Lung (tissue), 13 donors: ENCODE data around the gene LIN54. TPM values are rescaled to one million over a fixed set of nuclear protein-coding genes. Genes with fewer than 3 reads are reported as not detected.

ENCODE experiments used
- ATAC-seq: fragments of 200-7000 bp; cut with Tn5 transposase; one replicate; pipeline ENCODE4 v1.9.1; 2020; ENCODE audit warnings: moderate number of reproducible peaks; ENCODE audit not compliant: insufficient read depth, low FRiP score
- DNase-seq, 3 donors: peaks; one replicate each; pipeline ENCODE4 v3.0.0-alpha.2; 2013 to 2017
- H3K27ac ChIP-seq, 2 donors: one replicate each; pipeline ENCODE4 v1.5.1; 2013; ENCODE audit warnings: mild to moderate bottlenecking in 2 of 2, moderate library complexity in 2 of 2, control low read depth in 1 of 2, inconsistent platforms in 1 of 2, low read depth in 1 of 2, low read length in 1 of 2
- H3K27me3 ChIP-seq, 3 donors: one replicate each; pipeline ENCODE4 v1.5.1; 2013; ENCODE audit warnings: low read length in 2 of 3; ENCODE audit not compliant: control insufficient read depth in 3 of 3, insufficient read depth in 3 of 3
- H3K36me3 ChIP-seq, 4 donors: one replicate each; pipeline ENCODE4 v1.5.1; 2013; ENCODE audit warnings: low read length in 4 of 4, mild to moderate bottlenecking in 1 of 4, moderate library complexity in 1 of 4; ENCODE audit not compliant: control insufficient read depth in 4 of 4, insufficient read depth in 4 of 4
- H3K4me1 ChIP-seq, 5 donors: one replicate each; pipeline ENCODE4 v1.5.1; 2013; ENCODE audit warnings: low read length in 5 of 5, mild to moderate bottlenecking in 2 of 5, moderate library complexity in 1 of 5; ENCODE audit not compliant: control insufficient read depth in 5 of 5, insufficient read depth in 5 of 5
- H3K4me3 ChIP-seq: one replicate; pipeline ENCODE4 v1.5.1; 2013; ENCODE audit warnings: mild to moderate bottlenecking, control low read depth, moderate library complexity
- H3K9ac ChIP-seq, 2 donors: one replicate each; pipeline ENCODE4 v1.5.1; 2013; ENCODE audit warnings: low read length in 2 of 2, control low read depth in 1 of 2; ENCODE audit not compliant: insufficient read depth in 1 of 2
- H3K9me3 ChIP-seq, 4 donors: one replicate each; pipeline ENCODE4 v1.5.1; 2013; ENCODE audit warnings: low read length in 3 of 4, mild to moderate bottlenecking in 1 of 4, moderate library complexity in 1 of 4; ENCODE audit not compliant: control insufficient read depth in 4 of 4, insufficient read depth in 3 of 4
- polyA plus RNA-seq, 2 donors: library from polyadenylated mRNA; stranded (reverse); fragments of 200-250 nt; gene quantifications; one replicate each; pipeline ENCODE4 v1.2.1, GENCODE V29; 2013
- small RNA-seq: library from RNA; depleted of rRNA; stranded (forward); fragments of <200 nt; gene quantifications from one replicate; pipeline ENCODE3, GENCODE V24; 2014; ENCODE audit warnings: low replicate concordance
- total RNA-seq, 2 donors: library from RNA; depleted of rRNA in 1 of 2; stranded (reverse); fragments of >200 nt in 1 of 2; gene quantifications; one replicate each; pipeline ENCODE4 v1.2.1, GENCODE V29; 2014 to 2021
- TF ChIP-seq, protein P1 (sequence below): IDR thresholded peaks from 2 replicates; pipeline ENCODE4 v1.5.1; 2012; ENCODE audit warnings: mild to moderate bottlenecking; ENCODE audit errors: control extremely low read depth, extremely low read depth
- donor health status: control.
- donor health status: control.
- donor health status: Bipolar disorder and iron deficiency.
- donor health status: healthy.
- donor health status: DM: yes; HTN: yes; CAD: no.

Gene LIN54
- total and polyA plus RNA-seq, 4 donors, result 2.7 to 14.1 (median 7.3) TPM

DNA sequence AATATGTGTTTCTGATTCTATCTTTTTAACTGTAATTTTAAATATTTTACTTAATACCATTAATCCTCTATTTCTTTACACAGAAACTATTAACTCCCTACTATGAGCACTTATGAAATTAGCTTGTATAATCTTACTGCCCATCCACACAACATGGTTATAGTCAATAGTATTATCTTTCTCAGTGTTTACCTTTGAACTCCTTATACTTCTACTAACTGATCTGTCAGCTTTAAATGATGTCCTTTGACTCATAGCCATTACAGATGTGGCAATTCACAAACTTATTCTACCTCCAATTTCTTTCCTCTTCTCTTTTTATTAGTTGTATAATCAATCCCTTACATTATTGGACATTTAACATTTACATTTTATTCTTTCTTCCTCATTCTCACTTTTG lies 125.2 kb downstream of the LIN54 start:
- TF ChIP-seq, protein P1, sequence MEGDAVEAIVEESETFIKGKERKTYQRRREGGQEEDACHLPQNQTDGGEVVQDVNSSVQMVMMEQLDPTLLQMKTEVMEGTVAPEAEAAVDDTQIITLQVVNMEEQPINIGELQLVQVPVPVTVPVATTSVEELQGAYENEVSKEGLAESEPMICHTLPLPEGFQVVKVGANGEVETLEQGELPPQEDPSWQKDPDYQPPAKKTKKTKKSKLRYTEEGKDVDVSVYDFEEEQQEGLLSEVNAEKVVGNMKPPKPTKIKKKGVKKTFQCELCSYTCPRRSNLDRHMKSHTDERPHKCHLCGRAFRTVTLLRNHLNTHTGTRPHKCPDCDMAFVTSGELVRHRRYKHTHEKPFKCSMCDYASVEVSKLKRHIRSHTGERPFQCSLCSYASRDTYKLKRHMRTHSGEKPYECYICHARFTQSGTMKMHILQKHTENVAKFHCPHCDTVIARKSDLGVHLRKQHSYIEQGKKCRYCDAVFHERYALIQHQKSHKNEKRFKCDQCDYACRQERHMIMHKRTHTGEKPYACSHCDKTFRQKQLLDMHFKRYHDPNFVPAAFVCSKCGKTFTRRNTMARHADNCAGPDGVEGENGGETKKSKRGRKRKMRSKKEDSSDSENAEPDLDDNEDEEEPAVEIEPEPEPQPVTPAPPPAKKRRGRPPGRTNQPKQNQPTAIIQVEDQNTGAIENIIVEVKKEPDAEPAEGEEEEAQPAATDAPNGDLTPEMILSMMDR, result no peak
- DNase-seq (no peak), ATAC-seq (no peak)
- H3K36me3 ChIP-seq, result peaks cover 0 to 5% (median 2%) of the 10 kb centered on the region in 4 donors
- H3K9me3 ChIP-seq, result no peaks in the 10 kb centered on the region
- H3K4me3 ChIP-seq, result no peak overlapping the region
- H3K27ac ChIP-seq, result no peak overlapping the region
- peaks cover 2 to 13% (median 7%) of the 10 kb centered on the region in 5 donors for H3K4me1 ChIP-seq
- no peak overlapping the region for H3K9ac ChIP-seq
- H3K27me3 ChIP-seq, result no peaks in the 10 kb centered on the region

Small RNA genes within 50 kb of the gene (small RNA-seq; reads per million reads assigned to genes)
- gene RF00019, result not detected
- not detected for gene RNU6-615P

Other genes starting within 250 kb of the LIN54 start
- 10 to 100 TPM; 21.4 to 22.6 TPM for gene SCD5, start 212.0 kb downstream of the LIN54 start, total RNA-seq
- gene SCD5, start 212.0 kb downstream of the LIN54 start, polyA plus RNA-seq, result 1 to 10 TPM; 5.0 to 6.2 TPM
- gene SEC31A, start 119.7 kb downstream of the LIN54 start, total RNA-seq, result 100 to 1,000 TPM; 175 to 244 TPM
- gene SEC31A, start 119.7 kb downstream of the LIN54 start, polyA plus RNA-seq, result 100 to 1,000 TPM in 1 of 2 donors, 10 to 100 TPM in 1; 83.7 to 124 TPM
- 10 to 100 TPM in 1 of 2 donors, 1 to 10 TPM in 1; 4.1 to 13.6 TPM for gene THAP9, start 110.1 kb downstream of the LIN54 start, total RNA-seq
- 1 to 10 TPM; 2.0 to 2.1 TPM for gene THAP9, start 110.1 kb downstream of the LIN54 start, polyA plus RNA-seq
- gene COPS4, start 24.4 kb upstream of the LIN54 start, total RNA-seq, result 10 to 100 TPM; 26.3 to 55.3 TPM
- 10 to 100 TPM; 15.3 to 28.1 TPM for gene COPS4, start 24.4 kb upstream of the LIN54 start, polyA plus RNA-seq
- 10 to 100 TPM; 70.5 to 72.4 TPM for gene PLAC8, start 103.9 kb upstream of the LIN54 start, total RNA-seq
- 100 to 1,000 TPM in 1 of 2 donors, 10 to 100 TPM in 1; 53.8 to 115 TPM for gene PLAC8, start 103.9 kb upstream of the LIN54 start, polyA plus RNA-seq